ENCODE data around the gene CRIP1.

DNA sequence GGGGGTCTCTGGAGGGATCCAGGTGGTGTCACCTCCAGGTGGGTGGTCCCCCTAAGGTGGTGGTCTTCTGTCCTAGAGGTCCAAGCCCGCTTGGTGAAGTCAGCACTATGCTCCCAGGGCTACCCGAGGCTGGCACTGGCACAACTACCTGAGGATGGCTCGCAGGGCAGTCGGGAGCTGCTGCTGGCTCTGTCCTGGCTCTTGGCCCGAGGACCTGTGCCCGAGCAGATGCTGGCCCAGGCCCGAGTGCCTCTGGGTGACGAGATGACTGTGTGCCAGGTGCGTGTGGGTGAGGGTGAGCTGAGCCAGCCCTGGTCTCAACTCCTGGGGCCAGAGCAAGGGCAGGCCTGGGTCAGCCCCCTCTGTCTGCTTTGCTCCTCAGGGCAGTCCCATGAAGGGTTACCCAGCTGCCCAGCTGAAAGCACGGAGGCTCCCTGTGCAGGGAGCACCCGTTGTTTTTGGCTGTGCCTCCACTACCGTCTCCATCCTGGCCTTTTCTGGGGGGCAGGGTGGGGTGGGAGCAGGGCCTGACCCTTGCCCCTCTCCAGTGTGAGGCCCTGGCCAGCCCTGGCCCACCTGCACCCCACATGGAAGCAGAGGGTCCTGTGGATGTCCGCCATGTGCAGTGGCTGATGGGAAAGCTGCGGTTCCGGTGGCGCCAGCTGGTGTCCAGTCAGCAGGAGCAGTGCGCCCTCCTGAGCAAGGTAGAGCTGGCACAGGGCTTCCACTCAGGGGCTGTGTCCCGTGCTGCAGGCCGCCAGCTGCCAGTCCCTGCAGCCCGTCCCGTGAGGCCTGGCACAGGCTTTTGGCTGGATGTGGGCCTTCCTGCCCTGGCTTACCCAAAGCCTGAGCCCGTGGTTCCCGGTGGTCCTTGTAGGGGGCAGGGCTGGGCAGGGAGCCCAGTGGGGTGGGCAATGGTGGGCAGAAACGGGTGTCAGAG is 5.6 kb downstream of the CRIP1 start:
- TF ChIP-seq EZH2 (IDR thresholded peaks at IDR 0.05; ENCODE audit: borderline replicate concordance, insufficient read depth, low read depth, low read length, poor library complexity, severe bottlenecking), result no peak
- TF ChIP-seq, protein P1, sequence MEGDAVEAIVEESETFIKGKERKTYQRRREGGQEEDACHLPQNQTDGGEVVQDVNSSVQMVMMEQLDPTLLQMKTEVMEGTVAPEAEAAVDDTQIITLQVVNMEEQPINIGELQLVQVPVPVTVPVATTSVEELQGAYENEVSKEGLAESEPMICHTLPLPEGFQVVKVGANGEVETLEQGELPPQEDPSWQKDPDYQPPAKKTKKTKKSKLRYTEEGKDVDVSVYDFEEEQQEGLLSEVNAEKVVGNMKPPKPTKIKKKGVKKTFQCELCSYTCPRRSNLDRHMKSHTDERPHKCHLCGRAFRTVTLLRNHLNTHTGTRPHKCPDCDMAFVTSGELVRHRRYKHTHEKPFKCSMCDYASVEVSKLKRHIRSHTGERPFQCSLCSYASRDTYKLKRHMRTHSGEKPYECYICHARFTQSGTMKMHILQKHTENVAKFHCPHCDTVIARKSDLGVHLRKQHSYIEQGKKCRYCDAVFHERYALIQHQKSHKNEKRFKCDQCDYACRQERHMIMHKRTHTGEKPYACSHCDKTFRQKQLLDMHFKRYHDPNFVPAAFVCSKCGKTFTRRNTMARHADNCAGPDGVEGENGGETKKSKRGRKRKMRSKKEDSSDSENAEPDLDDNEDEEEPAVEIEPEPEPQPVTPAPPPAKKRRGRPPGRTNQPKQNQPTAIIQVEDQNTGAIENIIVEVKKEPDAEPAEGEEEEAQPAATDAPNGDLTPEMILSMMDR (IDR thresholded peaks at IDR 0.05), result no peak
